AG09319 (cell line): Measurements from ENCODE around the gene COL7A1.
"Not testable (repeated sequence)": the region's sequence is repeated elsewhere in the genome, so short reads cannot be mapped to it uniquely, and the experiment has no call there.

Source experiments
- DNase-seq: peaks from one replicate; pipeline ENCODE4 v3.0.0-alpha.2; 2010; ENCODE audit warnings: low read depth; ENCODE audit errors: extremely low read depth
- TF ChIP-seq, protein P1 (sequence below): IDR thresholded peaks from 2 replicates; pipeline ENCODE4 v1.5.1; 2011; ENCODE audit warnings: low read depth, mild to moderate bottlenecking, inconsistent platforms, low read length, moderate library complexity

COL7A1 gene

DNA sequence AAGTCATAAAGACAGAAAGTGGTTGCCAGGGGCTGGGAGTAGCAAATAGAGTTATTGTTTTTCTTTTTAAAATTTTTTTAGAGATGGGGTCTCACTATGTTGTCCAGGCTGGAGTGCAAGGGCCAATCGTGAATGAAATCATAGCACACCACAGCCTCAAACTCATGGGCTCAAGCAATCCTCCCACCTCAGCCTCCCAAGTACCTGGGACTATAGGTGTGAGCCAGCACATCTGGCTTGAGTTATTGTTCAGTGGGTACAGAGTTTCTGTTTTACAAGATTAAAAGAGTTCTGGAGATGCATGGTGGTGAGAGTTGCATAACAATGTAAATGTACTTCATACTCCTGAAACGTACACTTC is 62.2 kb downstream of the COL7A1 start:
- TF ChIP-seq, protein P1, sequence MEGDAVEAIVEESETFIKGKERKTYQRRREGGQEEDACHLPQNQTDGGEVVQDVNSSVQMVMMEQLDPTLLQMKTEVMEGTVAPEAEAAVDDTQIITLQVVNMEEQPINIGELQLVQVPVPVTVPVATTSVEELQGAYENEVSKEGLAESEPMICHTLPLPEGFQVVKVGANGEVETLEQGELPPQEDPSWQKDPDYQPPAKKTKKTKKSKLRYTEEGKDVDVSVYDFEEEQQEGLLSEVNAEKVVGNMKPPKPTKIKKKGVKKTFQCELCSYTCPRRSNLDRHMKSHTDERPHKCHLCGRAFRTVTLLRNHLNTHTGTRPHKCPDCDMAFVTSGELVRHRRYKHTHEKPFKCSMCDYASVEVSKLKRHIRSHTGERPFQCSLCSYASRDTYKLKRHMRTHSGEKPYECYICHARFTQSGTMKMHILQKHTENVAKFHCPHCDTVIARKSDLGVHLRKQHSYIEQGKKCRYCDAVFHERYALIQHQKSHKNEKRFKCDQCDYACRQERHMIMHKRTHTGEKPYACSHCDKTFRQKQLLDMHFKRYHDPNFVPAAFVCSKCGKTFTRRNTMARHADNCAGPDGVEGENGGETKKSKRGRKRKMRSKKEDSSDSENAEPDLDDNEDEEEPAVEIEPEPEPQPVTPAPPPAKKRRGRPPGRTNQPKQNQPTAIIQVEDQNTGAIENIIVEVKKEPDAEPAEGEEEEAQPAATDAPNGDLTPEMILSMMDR, result no peak
- no peak for DNase-seq

DNA sequence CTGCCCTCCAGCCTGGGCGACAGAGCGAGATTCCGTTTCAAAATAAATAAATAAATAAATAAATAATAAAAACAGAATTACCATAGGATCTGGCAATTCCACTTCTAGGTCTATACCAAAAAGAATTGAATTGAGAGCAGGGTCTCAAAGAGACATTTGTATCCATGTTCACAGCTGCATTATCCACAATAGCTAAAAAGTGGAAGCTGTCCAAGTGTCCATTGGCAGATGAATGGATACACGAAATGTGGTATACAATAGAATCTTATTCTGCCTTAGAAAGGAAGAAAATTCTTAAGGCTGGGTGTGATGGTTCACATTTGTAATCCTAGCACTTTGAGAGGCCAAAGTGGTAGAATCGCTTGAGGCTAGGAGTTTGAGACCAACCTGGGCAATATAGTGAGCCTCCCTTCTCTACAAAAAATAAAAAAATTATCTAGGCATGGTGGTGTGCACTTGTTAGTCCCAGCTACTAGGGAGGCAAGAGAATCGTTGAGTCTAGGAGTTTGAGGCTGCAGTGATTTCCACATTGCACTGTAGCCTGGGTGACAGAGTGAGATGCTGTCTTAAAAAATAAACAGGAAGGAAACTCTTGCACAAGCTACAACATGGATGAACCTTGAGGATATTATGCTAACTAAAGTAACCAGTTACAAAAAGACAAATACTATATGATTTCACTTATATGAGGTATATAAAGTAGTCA is 62.7 kb downstream of the COL7A1 start:
- no peak for DNase-seq
- TF ChIP-seq, protein P1, result no peak

DNA sequence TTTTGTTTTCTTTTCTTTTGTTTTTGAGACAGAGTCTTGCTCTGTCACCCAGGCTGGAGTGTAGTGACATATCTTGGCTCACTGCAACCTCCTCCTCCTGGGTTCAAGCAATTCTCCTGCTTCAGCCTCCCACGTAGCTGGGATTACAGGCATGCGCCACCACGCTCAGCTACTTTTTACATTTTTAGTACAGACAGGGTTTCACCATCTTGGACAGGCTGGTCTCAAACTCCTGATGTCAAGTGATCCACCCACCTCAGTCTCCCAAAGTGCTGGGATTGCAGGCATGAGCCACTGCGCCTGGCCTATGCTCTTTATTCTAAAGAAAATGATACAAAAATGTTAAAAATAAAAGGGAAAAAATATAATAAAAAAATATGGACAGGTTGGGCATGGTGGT is 64.4 kb downstream of the COL7A1 start:
- not testable (repeated sequence) for DNase-seq

DNA sequence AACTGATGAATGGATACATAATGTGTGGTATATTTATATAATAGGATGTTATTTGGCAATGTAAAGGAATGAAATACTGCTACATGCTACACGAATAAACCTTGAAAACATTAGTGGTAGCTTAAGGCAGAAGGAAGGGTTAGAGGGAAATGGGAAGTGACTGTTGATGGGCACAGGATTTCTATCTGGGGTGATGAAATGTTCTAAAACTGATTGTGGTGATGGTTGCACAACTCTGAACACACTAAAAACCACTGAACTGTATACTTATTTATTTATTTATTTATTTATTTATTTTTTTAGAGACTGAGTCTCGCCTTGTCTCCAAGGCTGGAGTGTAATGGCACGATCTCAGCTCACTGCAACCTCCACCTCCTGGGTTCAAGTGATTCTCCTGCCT is 66.4 kb downstream of the COL7A1 start:
- no peak for DNase-seq
- TF ChIP-seq, protein P1, result no peak

DNA sequence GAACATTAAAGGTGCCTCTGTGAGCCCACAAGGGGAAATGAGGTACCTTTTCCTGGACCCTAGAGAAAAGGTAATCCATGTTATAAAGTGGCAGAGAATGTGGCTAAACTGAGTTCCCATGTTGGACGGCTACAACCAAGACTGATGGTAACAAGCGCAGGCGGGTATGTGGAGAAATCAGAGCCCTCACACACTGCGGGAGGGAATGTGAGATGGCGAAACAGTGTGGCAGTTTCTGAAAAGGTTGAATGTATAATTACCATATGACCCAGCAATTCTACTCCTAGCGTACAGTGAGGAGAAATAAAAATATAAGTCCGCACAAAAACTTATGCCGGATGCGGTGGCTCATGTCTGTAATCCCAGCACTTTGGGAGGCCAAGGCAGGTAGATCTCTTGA is 67.1 kb downstream of the COL7A1 start:
- TF ChIP-seq, protein P1, result no peak
- no peak for DNase-seq

DNA sequence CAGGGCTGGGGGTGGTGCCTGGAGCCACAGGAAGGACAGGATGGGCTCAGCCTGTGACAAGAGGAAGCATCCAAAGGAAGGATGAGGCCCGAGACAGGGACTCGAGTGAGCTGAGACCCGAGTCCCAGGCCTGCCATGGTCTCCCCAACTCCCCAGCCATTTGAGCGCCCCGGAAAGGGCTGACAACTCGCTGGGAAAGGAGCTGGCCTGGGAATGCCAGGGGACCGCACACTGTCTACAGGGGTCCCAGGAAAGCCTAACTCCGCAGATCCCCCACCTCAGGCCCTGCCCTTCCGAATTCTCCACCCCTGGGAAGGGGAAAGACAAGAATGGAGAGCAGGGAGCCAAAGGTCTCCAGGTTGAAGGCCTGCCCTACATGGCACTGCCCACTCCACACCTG is 70.2 kb downstream of the COL7A1 start:
- DNase-seq, result no peak
- TF ChIP-seq, protein P1, result no peak

DNA sequence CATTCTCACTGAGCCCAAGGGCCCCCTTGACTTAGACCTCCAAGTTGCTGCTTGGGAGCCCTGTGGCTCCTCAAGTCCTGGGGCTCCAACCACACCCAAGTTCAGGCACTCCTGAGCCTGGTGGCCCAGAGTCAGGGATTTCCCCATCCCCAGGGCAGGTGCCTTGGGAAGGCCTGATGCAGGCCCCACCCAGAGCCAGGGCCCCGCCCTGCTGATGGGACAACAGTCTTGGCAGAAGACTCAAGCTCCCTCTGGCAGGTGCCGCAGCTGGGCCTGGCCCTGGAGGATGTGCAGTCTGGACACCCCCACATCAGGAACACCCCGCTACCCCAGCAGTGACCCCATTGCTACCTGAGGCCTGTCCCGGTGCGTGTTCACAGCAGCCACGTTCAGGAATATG is 73.5 kb downstream of the COL7A1 start:
- TF ChIP-seq, protein P1, result no peak

DNA sequence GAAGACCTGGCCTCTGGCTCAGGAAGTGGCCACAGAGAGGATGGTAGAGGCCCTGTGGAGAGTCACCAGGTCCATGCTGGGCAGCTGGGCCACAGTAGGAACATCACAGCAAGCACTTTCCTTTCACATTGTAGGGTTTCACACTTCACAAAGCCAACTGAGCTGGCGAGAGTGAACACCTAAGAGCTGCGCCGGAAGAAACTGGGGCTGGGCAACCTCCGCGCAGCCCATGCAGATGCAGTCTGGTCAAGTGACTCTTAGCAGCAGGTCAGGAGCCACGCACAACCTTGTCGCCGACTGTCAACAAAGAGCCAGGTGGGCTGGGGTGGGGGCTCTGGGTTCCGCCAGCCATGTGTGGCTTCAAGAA is 75.9 kb downstream of the COL7A1 start:
- no peak for DNase-seq
- TF ChIP-seq, protein P1, result no peak

More for the DNA sequence above, 73.5 kb downstream of the COL7A1 start:
- no peak for DNase-seq
